COR-L47 (cell line): ENCODE data around the gene GABARAPL1.
"Not testable (repeated sequence)": the region's sequence is repeated elsewhere in the genome, so short reads cannot be mapped to it uniquely, and the experiment has no call there.

Experiments
- DNase-seq: peaks from one replicate; lab custom pipeline; 2025; lab: John Stamatoyannopoulos, UW

Gene GABARAPL1

DNA sequence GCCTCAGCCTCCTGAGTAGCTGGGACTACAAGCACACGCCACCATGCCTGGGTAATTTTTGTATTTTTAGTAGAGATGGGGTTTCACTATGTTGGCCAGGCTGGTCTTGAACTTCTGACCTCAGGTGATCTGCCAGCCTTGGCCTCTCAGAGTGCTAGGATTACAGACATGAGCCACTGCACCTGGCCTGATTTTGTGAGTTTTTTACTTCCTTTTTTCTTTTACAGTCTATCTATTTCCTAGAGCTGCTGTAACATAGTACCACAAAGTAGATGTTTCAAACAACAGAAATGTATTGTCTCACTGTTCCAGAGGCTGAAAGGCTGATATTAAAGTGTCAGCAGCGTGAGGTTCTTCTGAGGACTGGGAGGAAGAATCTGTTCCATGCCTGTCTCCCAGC is 8.2 kb upstream of the GABARAPL1 start:
- DNase-seq: not testable (repeated sequence)

DNA sequence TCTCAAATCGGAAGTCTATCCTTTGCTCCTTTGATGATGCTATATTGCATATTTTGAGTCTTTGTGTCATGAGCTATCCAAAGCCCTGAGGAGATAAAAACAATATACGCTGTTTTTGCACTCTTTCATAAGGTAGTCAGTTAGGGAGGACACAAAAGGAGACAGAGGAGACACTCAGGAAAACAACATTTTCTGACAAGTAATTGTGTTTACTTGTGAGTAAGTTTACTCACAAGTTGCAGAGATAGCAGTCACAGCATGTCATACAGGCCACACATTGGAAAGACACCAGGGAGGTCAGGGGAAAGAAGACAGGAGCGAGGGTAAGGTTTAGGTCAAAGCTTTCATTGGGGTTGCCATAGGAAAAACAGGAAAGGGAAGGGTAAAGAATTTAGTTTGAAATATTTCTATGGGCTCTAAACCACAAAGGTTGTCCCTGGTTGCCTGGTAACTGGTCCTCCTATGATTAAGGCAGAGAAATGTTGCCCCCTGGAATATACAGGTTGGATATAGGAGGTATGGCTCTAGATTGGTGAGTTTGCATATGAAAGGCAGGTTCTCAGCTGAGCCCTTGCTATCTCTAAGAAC is 7.4 kb upstream of the GABARAPL1 start:
- DNase-seq: no peak

DNA sequence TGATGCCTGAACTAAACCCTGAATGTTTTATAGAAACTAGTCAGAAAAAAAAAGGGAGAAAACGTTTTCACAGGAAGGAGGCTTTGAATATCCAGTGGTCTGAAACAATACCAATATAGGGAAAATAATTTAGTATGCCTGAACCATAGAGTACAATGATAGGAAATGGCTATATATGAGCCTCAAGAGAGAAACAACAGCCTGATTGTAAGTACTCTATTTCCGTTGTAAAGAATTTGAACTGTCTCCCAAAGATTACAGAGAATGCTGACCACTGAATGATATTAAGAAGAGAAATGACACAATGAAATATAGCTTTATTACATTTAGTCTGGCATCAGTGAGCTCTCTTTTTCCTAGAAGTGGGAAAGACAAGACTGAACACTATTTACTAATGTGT is 5.5 kb upstream of the GABARAPL1 start:
- no peak for DNase-seq

DNA sequence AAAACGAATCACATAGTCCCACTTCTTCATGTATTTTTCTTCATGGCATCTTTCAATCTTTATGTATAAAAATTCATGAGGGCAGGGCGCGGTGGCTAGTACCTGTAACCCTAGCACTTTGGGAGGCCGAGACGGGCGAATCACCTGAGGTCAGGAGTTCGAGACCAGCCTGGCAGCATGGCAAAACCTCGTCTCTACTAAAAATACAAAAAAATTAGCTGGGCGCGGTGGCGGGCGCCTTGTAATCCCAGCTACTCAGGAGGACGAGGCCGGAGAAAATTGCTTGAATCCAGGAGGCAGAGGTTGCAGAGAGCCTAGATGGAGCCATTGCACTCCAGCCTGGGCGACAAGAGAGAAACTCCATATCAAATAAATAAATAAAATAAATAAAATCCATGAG is 2.5 kb upstream of the GABARAPL1 start:
- no peak for DNase-seq

DNA sequence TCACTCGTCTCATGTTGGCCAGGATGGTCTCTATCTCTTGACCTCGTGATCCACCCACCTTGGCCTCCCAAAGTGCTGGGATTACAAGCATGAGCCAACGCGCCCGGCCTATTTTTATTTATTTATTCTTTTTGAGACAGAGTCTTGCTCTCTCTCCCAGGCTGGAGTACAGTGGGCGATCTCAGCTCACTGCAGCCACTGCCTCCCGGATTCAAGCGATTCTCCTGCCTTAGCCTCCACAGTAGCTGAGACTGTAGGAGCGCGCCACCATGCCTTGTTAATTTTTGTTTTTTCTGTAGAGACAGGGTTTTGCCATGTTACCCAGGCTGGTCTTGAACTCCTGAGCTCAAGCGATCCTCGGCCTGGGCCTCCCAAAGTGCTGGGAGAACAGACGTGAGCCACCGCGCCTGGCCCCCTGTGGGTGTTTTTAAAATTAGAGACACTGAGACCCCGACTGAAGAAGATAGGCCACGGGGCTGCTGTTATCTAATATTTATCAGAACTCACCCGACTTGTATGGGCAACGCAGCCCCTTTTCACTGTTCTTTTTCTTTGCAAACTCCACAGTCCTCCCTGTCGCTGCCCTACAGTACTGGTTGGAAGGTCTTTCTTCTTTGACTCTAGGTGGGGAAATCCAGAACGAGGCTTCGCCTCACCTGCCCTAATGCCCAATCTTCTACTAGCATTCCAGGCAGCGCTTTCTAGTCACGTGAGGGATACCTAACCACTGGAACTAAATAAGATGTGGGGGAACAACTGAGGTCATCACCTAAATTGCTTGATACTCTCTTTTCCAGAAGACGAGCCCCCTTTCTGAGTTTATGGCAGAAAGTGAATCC is 1.4 kb upstream of the GABARAPL1 start:
- no peak for DNase-seq

DNA sequence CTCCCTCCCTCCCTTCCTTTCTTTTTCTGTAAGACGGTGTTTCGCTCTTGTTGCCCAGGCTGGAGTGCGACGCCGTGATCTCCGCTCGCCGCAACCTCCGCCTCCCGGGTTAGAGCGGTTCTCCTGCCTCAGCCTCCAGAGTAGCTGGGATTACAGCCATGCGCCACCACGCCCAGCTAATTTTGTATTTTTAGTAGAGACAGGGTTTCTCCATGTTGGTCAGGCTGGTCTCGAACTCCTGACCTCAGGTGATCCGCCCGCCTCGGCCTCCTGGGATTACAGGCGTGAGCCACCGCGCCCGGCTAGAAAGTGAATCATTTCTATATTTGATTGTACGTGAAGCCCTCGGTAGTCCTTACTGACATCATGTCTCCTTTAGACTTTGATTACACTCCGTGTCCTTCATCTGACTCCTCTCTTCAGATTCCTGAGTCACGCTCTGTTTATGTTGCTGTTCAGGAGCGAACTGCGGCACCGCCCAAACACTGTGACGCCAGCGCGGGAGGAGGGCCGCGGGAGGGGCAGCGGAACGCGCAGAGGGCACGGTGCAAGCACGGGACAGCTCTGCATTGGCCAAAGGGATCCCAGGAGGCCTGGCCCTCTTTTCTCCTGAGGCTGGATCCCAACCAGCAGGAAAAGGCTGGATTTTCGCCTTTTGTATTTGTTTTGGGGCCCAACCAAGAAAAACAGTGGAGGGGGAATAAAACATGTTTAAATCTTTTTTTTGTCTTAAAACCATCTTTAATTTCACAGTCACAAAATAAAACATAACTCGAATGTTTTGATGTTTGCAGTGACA is 538 bp upstream of the GABARAPL1 start:
- no peak for DNase-seq

DNA sequence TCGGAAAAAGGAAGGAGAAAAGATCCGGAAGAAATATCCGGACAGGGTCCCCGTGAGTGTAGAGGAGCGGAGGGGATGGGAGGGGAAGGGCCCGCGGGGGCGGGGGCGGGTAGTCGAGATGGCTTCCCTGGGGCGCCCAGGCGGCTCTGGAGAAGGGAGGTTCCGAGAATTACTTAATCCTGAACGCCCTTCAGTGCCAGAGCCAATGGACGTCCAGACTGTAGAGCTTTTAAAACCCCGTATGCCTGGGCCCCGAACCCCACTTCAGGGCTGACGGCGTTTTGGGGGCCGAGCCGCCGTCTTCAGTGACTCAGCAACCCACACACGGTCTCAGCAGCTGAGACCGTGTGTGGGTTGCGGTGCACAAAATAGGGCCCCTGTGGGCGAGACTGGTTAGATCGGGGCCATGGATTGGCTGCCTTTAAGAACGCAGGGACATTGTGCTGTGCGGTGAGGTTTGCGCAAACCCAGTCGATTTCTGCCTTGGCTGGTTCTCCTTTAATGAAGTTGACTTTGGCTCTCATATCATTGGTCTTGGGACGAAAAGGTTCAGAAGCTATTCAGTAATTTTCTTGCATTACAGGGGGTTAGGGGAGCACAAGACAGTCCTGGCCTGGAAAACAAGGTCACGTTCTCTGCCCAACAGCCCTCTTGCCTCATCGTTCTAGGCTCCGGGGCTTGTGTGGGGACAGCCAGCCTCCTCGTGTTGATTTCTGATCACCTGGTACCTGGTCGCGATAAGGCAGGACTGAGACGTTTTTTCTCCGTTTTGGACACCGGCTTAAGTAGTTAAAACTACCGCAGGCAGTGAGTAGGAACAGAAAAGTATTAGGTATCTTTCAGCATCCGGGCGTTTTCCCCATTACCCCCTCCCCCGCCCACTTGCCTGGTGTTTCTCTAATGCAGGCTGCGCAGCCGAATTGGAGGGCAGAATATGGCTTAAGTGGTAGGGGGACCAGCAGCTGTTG is 775 bp downstream of the GABARAPL1 start:
- no peak for DNase-seq

DNA sequence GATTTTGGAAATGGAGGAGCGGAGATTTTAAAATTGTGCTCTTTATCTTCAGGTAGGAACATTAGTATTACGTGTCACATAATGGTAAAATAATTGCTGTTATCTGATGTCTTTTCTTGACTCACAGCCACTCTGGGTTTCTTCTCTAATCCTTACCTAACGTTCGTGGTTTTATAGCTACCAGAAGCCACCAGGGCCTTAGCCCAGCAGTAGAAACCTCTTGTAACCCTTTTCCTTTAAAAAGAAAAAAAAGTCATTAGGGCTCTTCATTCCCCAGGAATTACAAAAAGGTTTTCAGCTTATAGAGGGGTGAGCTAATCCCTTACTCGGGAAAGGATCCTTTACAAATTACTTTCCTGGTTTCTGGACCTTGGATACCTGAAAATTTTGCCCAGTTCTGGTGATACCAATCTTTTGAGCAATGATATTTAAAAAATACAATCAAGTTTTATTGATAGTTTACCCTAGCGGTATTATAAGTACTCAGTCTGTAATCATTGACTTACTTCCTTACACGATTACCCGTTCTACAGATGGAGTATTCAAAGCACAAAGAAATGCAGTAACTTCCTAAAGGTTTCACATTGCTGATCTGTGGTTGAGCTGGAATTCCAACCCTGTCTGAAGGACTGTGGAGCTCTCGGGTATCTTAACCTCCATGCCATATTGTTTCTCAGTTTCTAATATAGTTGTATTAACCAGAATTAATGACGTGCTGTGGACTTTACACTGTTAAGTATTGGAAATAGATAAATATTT is 1.6 kb downstream of the GABARAPL1 start:
- no peak for DNase-seq

DNA sequence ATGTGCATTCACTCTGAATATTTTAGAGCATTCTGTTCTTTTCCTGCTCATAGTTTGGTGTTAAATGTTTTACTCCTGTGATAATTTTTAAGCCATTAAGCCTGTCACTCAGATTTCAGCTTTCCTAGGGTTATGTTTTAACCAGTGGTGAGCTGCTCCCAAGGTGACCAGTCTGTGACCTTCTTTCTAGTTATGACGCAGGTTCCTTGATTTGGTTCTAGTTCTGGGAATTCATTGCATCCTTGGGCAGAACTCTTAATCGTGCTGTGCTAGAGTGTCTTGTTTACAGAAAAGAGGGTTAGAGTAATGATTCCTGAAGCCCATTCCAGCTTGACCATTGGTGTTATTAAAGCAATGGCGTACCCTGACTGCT is 2.2 kb downstream of the GABARAPL1 start:
- no peak for DNase-seq

DNA sequence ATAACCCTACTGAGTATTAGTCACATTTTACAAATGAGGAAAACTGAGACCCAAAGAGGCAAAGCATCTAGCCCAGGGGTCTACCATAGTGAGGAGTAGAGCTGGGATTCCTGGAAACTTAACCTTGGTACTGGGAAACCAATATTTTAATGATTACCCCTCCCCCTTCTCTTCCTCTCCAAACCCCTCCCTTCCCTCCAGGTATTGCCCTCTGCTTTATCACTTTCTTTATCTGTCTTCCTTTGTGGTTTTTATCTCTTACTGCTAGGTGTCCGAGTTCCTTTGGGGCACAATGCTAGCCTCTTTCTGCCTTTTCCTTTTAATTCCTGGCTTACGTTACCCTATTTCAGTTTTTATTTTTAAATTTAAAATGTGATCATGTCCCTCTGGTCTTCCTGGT is 2.8 kb downstream of the GABARAPL1 start:
- DNase-seq: no peak

DNA sequence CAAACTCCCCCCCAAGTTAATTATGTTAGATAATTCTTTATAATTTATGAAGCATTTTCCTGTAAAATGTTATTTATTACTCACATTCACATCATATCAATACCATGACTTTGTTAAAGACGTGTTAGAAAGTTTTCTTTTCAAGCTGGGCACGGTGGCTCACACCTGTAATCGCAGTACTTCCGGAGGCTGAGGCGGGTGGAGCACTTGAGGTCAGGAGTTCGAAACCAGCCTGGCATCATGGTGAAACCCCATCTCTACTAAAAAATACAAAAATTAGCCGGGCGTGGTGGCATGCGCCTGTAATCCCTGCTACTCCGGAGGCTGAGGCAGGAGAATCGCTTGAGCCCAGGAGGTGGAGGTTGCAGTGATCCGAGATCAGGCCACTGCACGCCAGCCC is 3.3 kb downstream of the GABARAPL1 start:
- not testable (repeated sequence) for DNase-seq

DNA sequence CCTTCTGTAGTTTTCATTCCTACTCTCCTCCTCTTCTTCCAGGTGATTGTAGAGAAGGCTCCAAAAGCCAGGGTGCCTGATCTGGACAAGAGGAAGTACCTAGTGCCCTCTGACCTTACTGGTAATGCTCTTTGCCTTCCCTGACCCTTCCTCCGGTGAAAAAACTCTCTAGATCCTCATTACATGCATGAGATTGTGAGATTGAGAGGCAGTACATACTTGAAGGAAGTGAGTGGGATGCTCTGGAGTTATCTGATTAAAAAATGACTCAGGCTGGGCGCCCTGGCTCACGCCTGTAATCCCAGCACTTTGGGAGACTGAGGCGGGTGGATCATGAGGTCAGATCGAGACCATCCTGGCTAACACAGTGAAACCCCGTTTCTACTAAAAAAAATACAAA is 5.3 kb downstream of the GABARAPL1 start:
- DNase-seq: no peak

DNA sequence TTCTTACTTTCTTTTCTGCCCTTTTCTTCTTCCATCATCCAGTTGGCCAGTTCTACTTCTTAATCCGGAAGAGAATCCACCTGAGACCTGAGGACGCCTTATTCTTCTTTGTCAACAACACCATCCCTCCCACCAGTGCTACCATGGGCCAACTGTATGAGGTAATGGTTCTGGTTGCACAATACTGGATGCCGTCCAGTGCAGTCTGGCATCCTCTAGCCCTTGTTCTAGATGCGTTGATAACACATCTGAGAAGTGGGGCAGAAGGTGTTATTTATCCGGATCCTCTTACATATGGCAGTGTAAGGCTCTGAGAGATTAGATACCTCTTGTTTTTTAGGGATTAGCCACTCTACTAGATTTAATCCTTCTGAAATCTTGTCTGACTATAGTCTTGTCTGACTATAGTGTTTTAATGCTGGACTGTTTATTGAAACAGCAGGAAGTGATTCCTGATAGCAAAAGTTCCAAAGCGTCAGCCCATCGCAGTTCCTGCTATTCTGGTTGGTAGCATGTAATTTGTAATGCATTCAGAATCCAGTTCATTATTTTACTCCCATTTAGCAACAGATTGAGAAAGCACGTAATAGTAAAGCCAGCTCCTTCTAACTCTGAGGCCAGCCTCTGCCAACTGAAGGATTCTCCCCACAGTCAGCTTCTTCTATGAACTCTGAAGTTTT is 7.9 kb downstream of the GABARAPL1 start:
- DNase-seq: no peak

DNA sequence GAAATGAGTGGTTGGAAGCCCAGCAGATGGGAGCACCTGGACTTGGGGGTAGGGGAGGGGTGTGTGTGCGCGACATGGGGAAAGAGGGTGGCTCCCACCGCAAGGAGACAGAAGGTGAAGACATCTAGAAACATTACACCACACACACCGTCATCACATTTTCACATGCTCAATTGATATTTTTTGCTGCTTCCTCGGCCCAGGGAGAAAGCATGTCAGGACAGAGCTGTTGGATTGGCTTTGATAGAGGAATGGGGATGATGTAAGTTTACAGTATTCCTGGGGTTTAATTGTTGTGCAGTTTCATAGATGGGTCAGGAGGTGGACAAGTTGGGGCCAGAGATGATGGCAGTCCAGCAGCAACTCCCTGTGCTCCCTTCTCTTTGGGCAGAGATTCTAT is 9.2 kb downstream of the GABARAPL1 start:
- DNase-seq: no peak

DNA sequence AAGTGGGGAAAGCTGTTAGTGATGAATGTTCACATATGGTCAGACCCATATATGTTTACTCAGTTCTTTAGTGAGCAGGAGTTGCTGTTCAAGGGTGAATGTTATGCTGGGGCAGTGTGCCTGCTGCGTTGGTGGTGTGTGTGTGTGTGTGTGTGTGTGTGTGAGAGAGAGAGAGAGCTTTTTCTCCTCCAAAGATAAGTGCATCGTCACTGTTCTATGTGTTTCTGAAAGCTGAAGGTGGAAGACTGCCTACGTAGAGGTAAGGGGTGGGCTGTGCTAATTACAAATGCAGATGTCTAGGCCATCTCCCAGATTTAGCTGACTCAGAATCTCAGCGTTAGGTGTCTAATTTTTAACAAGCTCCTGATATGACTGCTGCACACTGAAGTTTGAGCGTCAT is 10.5 kb downstream of the GABARAPL1 start:
- DNase-seq: no peak

DNA sequence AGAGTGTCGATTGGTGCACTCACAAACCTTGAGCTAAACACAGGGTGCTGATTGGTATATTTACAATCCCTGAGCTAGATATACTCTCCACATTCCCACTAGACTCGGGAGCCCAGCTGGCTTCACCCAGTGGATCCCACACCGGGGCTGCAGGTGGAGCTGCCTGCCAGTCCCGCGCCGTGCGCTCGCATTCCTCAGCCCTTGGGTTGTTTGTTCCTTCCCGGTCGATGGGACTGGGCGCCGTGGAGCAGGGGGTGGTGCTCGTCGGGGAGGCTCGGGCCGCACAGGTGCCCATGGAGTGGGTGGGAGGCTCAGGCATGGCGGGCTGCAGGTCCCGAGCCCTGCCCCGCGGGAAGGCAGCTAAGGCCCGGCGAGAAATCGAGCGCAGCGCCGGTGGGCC is 12.7 kb downstream of the GABARAPL1 start:
- not testable (repeated sequence) for DNase-seq

DNA sequence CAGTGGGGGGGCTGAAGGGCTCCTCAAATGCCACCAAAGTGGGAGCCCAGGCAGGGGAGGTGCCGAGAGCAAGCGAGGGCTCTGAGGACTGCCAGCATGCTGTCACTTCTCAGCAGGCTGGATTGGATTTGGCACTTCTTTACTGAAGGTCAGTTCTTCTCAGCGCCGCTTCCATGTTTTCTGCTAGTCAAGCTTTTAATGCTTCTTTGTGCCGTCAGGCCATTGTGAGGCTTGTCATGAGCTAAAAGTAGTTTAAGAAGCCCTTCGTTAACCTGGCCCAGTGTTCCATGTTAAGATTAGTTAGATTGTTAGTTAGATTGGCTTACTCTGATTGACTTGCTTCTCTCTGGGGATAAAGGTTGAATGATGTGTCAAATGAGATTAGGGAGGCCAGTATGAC is 13.4 kb downstream of the GABARAPL1 start:
- no peak for DNase-seq

DNA sequence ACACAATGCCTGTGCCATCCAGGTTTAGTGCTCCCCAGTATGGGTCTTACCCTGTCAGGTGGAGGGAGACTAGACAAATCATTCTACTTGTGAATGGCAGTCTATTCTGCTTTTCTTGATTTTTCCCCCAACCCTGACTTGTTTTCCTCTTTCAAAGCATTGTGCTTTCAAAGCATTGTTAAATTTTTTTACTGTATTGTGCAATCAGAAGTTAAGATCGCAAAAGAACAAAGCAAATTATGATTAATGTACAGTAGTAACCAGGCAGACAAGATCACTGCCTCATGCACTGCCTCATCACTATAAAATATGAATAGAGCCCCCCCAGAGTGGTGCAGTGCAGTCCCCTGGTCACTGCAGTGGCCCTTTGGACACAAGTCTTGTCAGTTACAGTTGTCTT is 14.1 kb downstream of the GABARAPL1 start:
- no peak for DNase-seq

DNA sequence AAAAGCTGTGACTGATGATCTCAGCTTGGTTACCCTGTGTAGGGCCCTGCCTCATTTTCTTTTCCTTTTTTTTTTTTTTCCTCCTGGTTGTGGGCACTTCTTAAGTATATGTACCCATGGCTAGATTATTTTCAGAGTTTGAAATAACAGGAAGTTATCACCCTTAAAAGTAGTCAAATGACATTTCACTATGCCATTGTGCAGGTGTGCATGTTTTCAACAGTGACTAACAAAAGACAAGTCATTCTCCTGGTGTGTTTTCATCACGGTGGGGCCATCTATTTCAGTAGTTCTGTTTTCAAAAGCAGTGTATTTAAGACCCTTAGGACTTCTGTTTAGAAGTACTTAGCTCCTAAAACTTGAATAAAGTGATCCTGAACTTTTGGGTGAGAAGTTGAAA is 15.0 kb downstream of the GABARAPL1 start:
- DNase-seq: no peak

DNA sequence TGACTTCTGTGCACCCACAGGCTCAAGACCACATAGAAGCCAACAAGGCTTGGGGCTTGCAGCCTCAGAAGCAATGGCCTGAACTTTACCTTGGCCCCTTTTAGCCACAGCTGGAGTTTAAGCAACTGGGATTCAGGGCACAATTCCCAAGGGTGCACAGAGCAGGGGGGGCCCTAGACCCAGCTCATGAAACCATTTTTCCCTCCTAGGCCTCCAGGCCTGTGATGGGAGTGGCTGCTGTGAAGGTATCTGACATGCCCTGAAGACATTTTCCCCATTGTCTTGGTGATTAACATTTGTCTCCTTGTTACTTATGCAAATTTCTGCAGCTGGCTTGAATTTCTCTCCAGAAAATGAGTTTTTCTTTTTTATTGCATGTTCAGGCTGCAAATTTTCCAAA is 21.9 kb downstream of the GABARAPL1 start:
- DNase-seq: no peak
